ENCODE data around the gene PLXDC2.

PLXDC2 gene

DNA sequence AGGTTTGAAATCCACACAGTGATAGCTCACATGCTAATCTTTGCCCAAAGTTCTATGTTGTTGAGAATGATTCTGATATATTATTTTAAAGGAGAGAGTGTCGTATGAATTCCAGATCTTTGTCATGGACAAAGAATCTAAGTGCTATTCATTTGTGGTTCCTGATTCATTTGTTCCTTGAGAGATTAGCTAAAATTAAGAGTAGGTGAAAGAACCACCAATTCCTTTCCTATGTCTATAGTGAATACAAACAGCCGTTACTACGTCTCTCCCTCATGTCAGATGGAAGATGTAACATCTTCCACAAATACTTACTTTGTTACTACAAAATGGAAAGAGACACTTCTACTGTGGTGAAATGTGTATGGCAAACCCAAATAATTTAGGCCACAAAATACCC lies 3.3 kb upstream of the PLXDC2 start:
- Histone ChIP-seq H3K4me1 (ENCODE audit: insufficient read depth, low read length, poor library complexity, severe bottlenecking) (no peaks in the 10 kb centered on the region), H4K20me1 (ENCODE audit: insufficient read depth, low read length, poor library complexity, severe bottlenecking) (no peaks in the 10 kb centered on the region), H3K4me2 (ENCODE audit: low read depth, low read length, poor library complexity, severe bottlenecking) (no peak overlapping the region), H3K9me2 (replicated peaks; ENCODE audit: low read depth, low read length) (no peaks in the 10 kb centered on the region), H3F3A (ENCODE audit: low read depth) (no peaks in the 10 kb centered on the region), H3K9me3 (ENCODE audit: insufficient read depth, low read depth, low read length) (no peaks in the 10 kb centered on the region), H3K4me3 (ENCODE audit: low read length, poor library complexity, severe bottlenecking) (no peak overlapping the region), H3K79me2 (ENCODE audit: insufficient read depth, low read length) (no peaks in the 10 kb centered on the region), H3K36me3 (ENCODE audit: insufficient read depth, low read length) (no peaks in the 10 kb centered on the region), H3K27me3 (ENCODE audit: insufficient read depth, low read length, poor library complexity, severe bottlenecking) (peaks cover 19% of the 10 kb centered on the region), H3K9ac (ENCODE audit: low read depth, low read length, poor library complexity, severe bottlenecking) (no peak overlapping the region), H2AFZ (ENCODE audit: low read length) (no peak overlapping the region)
- no peak for TF ChIP-seq EZH2phosphoT487 (IDR thresholded peaks at IDR 0.05; ENCODE audit: borderline replicate concordance)
- TF ChIP-seq, protein P1, sequence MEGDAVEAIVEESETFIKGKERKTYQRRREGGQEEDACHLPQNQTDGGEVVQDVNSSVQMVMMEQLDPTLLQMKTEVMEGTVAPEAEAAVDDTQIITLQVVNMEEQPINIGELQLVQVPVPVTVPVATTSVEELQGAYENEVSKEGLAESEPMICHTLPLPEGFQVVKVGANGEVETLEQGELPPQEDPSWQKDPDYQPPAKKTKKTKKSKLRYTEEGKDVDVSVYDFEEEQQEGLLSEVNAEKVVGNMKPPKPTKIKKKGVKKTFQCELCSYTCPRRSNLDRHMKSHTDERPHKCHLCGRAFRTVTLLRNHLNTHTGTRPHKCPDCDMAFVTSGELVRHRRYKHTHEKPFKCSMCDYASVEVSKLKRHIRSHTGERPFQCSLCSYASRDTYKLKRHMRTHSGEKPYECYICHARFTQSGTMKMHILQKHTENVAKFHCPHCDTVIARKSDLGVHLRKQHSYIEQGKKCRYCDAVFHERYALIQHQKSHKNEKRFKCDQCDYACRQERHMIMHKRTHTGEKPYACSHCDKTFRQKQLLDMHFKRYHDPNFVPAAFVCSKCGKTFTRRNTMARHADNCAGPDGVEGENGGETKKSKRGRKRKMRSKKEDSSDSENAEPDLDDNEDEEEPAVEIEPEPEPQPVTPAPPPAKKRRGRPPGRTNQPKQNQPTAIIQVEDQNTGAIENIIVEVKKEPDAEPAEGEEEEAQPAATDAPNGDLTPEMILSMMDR (conservative IDR thresholded peaks at IDR 0.05; ENCODE audit: low read length), result no peak

DNA sequence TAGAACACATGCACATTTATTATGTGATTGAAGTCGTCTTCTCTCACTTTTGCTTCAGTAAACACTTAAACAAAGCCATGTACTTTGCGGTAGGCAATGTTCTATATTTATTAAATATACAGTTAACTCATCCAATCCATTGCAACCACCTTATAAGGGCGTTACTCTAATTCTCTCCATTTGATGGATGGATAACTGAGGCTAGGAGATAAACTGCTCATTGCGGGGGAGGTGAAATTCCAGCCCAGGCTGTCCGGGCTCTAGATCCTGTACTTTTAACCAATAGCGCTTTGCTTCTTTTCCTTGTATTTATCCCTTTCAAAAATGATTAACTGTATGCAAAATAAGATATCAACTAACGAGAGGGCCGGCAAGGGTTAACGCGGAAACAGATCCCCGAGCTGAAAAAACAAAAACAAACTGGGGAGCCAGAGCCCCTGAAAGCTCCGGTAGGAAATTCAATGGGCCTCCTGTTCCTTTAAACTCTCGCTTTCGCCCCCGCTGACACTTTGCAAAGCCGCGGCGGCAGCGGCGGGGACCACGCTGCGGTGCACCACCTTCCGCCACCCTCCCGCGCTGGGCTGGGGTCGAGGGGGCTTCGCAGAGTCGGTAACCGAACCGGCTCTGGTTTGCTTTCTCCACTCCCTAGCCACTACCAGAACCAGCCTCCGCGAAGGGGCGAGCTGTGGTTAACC lies 1.0 kb upstream of the PLXDC2 start:
- Histone ChIP-seq H3K9me3 (ENCODE audit: insufficient read depth, low read depth, low read length) (no peaks in the 10 kb centered on the region), H3K4me2 (ENCODE audit: low read depth, low read length, poor library complexity, severe bottlenecking) (peak overlapping the region; percentile 69), H3K27me3 (ENCODE audit: insufficient read depth, low read length, poor library complexity, severe bottlenecking) (peaks cover 19% of the 10 kb centered on the region), H3K79me2 (ENCODE audit: insufficient read depth, low read length) (no peaks in the 10 kb centered on the region), H4K20me1 (ENCODE audit: insufficient read depth, low read length, poor library complexity, severe bottlenecking) (no peaks in the 10 kb centered on the region), H2AFZ (ENCODE audit: low read length) (peak overlapping the region; percentile 81), H3K9me2 (replicated peaks; ENCODE audit: low read depth, low read length) (no peaks in the 10 kb centered on the region), H3K4me3 (ENCODE audit: low read length, poor library complexity, severe bottlenecking) (peak overlapping the region; percentile 74), H3K9ac (ENCODE audit: low read depth, low read length, poor library complexity, severe bottlenecking) (peak overlapping the region; percentile 54), H3F3A (ENCODE audit: low read depth) (no peaks in the 10 kb centered on the region), H3K4me1 (ENCODE audit: insufficient read depth, low read length, poor library complexity, severe bottlenecking) (no peaks in the 10 kb centered on the region), H3K36me3 (ENCODE audit: insufficient read depth, low read length) (no peaks in the 10 kb centered on the region)
- no peak for TF ChIP-seq EZH2phosphoT487 (IDR thresholded peaks at IDR 0.05; ENCODE audit: borderline replicate concordance)
- TF ChIP-seq, protein P1 (conservative IDR thresholded peaks at IDR 0.05; ENCODE audit: low read length), result no peak

DNA sequence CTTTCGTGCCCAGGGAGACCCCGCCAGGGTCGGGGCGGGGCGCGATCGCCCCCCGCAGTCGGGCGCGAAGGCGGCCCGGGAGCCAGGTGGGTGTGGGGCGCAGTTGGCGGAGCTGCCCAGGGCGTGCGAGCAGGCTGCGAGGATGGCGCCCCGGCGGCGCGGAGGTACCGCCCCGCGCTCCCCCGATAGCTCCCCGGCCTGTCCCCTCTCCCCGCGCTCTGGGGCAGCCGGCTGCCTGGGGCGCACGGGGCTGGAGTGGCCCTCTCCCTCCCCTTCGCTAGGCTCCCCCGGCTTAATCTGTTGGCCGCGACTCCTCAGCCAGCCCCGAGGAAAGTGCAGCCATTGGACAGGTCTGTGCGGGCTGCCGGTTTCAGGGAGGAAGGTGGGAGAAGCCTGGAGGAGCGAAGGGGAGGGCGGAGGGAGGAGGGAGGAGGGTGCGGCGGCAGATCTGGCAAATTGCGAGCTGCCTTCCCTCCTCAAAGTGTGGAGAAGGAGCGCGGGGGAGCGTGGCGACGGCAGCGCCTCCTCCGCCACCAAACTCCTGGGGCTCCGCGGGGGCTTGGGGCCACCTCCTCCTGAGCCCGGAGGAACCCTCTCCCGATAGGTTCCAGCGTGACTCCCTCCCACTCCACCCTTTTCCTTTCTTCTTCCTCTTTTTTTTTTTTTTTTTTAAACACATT lies 361 bp upstream of the PLXDC2 start:
- H3K79me2 ChIP-seq (ENCODE audit: insufficient read depth, low read length), result no peaks in the 10 kb centered on the region
- H3K4me2 ChIP-seq (ENCODE audit: low read depth, low read length, poor library complexity, severe bottlenecking), result peak overlapping the region; percentile 69
- H3K9ac ChIP-seq (ENCODE audit: low read depth, low read length, poor library complexity, severe bottlenecking), result peak overlapping the region; percentile 54
- no peaks in the 10 kb centered on the region for H3K36me3 ChIP-seq (ENCODE audit: insufficient read depth, low read length)
- peaks cover 19% of the 10 kb centered on the region for H3K27me3 ChIP-seq (ENCODE audit: insufficient read depth, low read length, poor library complexity, severe bottlenecking)
- TF ChIP-seq, protein P1 (conservative IDR thresholded peaks at IDR 0.05; ENCODE audit: low read length), result no peak
- no peak for TF ChIP-seq EZH2phosphoT487 (IDR thresholded peaks at IDR 0.05; ENCODE audit: borderline replicate concordance)
- H4K20me1 ChIP-seq (ENCODE audit: insufficient read depth, low read length, poor library complexity, severe bottlenecking), result no peaks in the 10 kb centered on the region
- no peaks in the 10 kb centered on the region for H3K4me1 ChIP-seq (ENCODE audit: insufficient read depth, low read length, poor library complexity, severe bottlenecking)
- H3K9me2 ChIP-seq (replicated peaks; ENCODE audit: low read depth, low read length), result no peaks in the 10 kb centered on the region
- H3K4me3 ChIP-seq (ENCODE audit: low read length, poor library complexity, severe bottlenecking), result peak overlapping the region; percentile 74
- H3F3A ChIP-seq (ENCODE audit: low read depth), result no peaks in the 10 kb centered on the region
- H2AFZ ChIP-seq (ENCODE audit: low read length), result peak overlapping the region; percentile 81
- H3K9me3 ChIP-seq (ENCODE audit: insufficient read depth, low read depth, low read length), result no peaks in the 10 kb centered on the region

Data from Loucy (cell line).